Stomach (tissue), 9 donors: ENCODE data around the gene ELMO1. TPM values are rescaled to one million over a fixed set of nuclear protein-coding genes. Genes with fewer than 3 reads are reported as not detected.

ENCODE experiments used
- DNase-seq, 2 donors: peaks; one replicate each; pipeline versions ENCODE4 v3.0.0 to v3.0.0-alpha.2; 2013 to 2019
- H3K27ac ChIP-seq, 5 donors: fragments of 200-600 bp in 4 of 5; sonication (generic) in 4 of 5; one replicate each; pipeline ENCODE4 v1.5.1; 2013 to 2019; ENCODE audit warnings: mild to moderate bottlenecking in 1 of 5, moderate library complexity in 1 of 5
- H3K27me3 ChIP-seq, 3 donors: fragments of 200-600 bp; sonication (generic); one replicate each; pipeline ENCODE4 v1.5.1; 2017 to 2019; ENCODE audit warnings: mixed run types in 1 of 3
- H3K36me3 ChIP-seq, 4 donors: fragments of 200-600 bp; sonication (generic); 1 replicate in 3 of 4; 2 replicates in 1 of 4; pipeline ENCODE4 v1.5.1; 2016 to 2019
- H3K4me1 ChIP-seq, 4 donors: fragments of 200-600 bp; sonication (generic); one replicate each; pipeline ENCODE4 v1.5.1; 2016 to 2019
- H3K4me3 ChIP-seq, 4 donors: fragments of 200-600 bp; sonication (generic) in 3 of 4; one replicate each; pipeline ENCODE4 v1.5.1; 2016 to 2019; ENCODE audit warnings: mild to moderate bottlenecking in 1 of 4
- H3K9me3 ChIP-seq, 4 donors: fragments of 200-600 bp; sonication (generic); one replicate each; pipeline ENCODE4 v1.5.1; 2016 to 2019
- CTCF ChIP-seq, 7 experiments: fragments of 450-650 bp in 4 of 7; fragments of 200-600 bp in 3 of 7; sonication (generic) in 3 of 7; IDR thresholded peaks; one replicate each; pipeline ENCODE4 v1.5.1; 2016 to 2019; ENCODE audit warnings: antibody characterized with exemption in 7 of 7, control low read depth in 2 of 7, mild to moderate bottlenecking in 1 of 7
- EP300 ChIP-seq: sonication (generic); formaldehyde crosslinking; IDR thresholded peaks from one replicate; pipeline ENCODE4 v1.6.1; 2017; ENCODE audit warnings: antibody characterized with exemption
- POLR2A ChIP-seq, 4 donors: fragments of 450-650 bp; IDR thresholded peaks; one replicate each; pipeline ENCODE4 v1.6.1; 2016; ENCODE audit warnings: antibody characterized with exemption in 4 of 4, control low read depth in 2 of 4, mild to moderate bottlenecking in 1 of 4, moderate library complexity in 1 of 4
- POLR2AphosphoS5 ChIP-seq, 3 donors: sonication (generic); formaldehyde crosslinking; IDR thresholded peaks; one replicate each; pipeline ENCODE4 v1.6.1; 2016; ENCODE audit warnings: antibody characterized with exemption in 3 of 3
- WGBS, 5 donors: extraction: QIAGEN DNeasy Blood & Tissue Kit in 3 of 5; methylation state at CpG; one replicate each; pipeline versions ENCODE4 v1.1.5 to v1.1.7; 2013 to 2018; 5-methylcytosine and 5-hydroxymethylcytosine counted together
- intact Hi-C: fragments of 100-400 bp; cut with DNase I; formaldehyde crosslinking; loops from one replicate; pipeline ENCODE4 v1.15.1; 2023; ENCODE audit warnings: low total_unique reads
- polyA plus RNA-seq, 3 donors: library from polyadenylated mRNA; stranded (reverse); fragments of 200-250 nt; gene quantifications; one replicate each; pipeline ENCODE4 v1.2.3, GENCODE V29; 2013
- total RNA-seq, 5 donors: library from RNA; depleted of rRNA; stranded (reverse); fragments of >200 nt; gene quantifications; one replicate each; pipeline versions ENCODE4 v1.1.0 to v1.2.3, GENCODE V29; 2014 to 2016
- donor health status: healthy with polysubstance abuse.
- donor health status: Bipolar disorder and iron deficiency.
- donor health status: healthy.

The ELMO1 gene
- total and polyA plus RNA-seq, 8 donors, result 4.1 to 117 (median 44.8) TPM

- no peak overlapping the region for H3K4me3 ChIP-seq
- no peak for DNase-seq
- 43 to 81% (median 69%) methylated on average over 1 of the region's 1 CpG for WGBS, 5 donors
- no peaks in the 10 kb centered on the region for H3K27me3 ChIP-seq
- peaks cover 0 to 3% (median 0%) of the 10 kb centered on the region in 4 donors for H3K9me3 ChIP-seq
- H3K4me1 ChIP-seq, result peaks cover 0 to 7% (median under 1%) of the 10 kb centered on the region in 4 donors
- H3K27ac ChIP-seq, result no peak overlapping the region
- intact Hi-C loops, result no loop called here
- TF ChIP-seq EP300 (no peak), POLR2A (IDR thresholded peaks at IDR 0.05) (no peak), CTCF (IDR thresholded peaks at IDR 0.05) (no peak), POLR2AphosphoS5 (IDR thresholded peaks at IDR 0.05) (no peak)
- H3K36me3 ChIP-seq, result no peaks in the 10 kb centered on the region
These were observed 33.0 kb downstream of the ELMO1 start for GRCh38 chr7:37415629-37416028.

- Histone ChIP-seq H3K27ac (no peak overlapping the region), H3K4me3 (no peak overlapping the region), H3K9me3 (peaks cover 0 to 3% (median 0%) of the 10 kb centered on the region in 4 donors), H3K27me3 (no peaks in the 10 kb centered on the region), H3K36me3 (no peaks in the 10 kb centered on the region), H3K4me1 (peaks cover 0 to 8% (median 3%) of the 10 kb centered on the region in 4 donors)
- intact Hi-C loops, result no loop called here
- WGBS, 5 donors, result 75 to 84% (median 77%) methylated on average over 5 of the region's 5 CpGs
- no peak for DNase-seq
- TF ChIP-seq CTCF (IDR thresholded peaks at IDR 0.05) (no peak), EP300 (no peak), POLR2A (IDR thresholded peaks at IDR 0.05) (no peak), POLR2AphosphoS5 (IDR thresholded peaks at IDR 0.05) (no peak)
These were observed 34.2 kb downstream of the ELMO1 start for GRCh38 chr7:37414352-37414983.

- Histone ChIP-seq H3K4me1 (peaks cover 0 to 14% (median 3%) of the 10 kb centered on the region in 4 donors), H3K36me3 (no peaks in the 10 kb centered on the region), H3K27ac (peak overlapping the region in 1 of 5 donors; percentile 21), H3K27me3 (no peaks in the 10 kb centered on the region), H3K9me3 (peaks cover 0 to 3% (median 0%) of the 10 kb centered on the region in 4 donors), H3K4me3 (no peak overlapping the region)
- intact Hi-C loops, result no loop called here
- 74 to 87% (median 79%) methylated on average over 4 of the region's 4 CpGs for WGBS, 5 donors
- TF ChIP-seq CTCF (IDR thresholded peaks at IDR 0.05) (no peak), POLR2A (IDR thresholded peaks at IDR 0.05) (no peak), POLR2AphosphoS5 (IDR thresholded peaks at IDR 0.05) (no peak), EP300 (no peak)
- DNase-seq, result no peak
These were observed 37.1 kb downstream of the ELMO1 start for GRCh38 chr7:37411444-37412034.

- Histone ChIP-seq H3K27me3 (no peaks in the 10 kb centered on the region), H3K36me3 (no peaks in the 10 kb centered on the region), H3K27ac (peak overlapping the region in 1 of 5 donors; percentile 21), H3K4me1 (peaks cover 0 to 14% (median 6%) of the 10 kb centered on the region in 4 donors), H3K4me3 (no peak overlapping the region), H3K9me3 (peaks cover 0 to 3% (median 0%) of the 10 kb centered on the region in 4 donors)
- intact Hi-C loops, result no loop called here
- no peak for TF ChIP-seq EP300
- TF ChIP-seq POLR2A (IDR thresholded peaks at IDR 0.05), result no peak
- no peak for TF ChIP-seq POLR2AphosphoS5 (IDR thresholded peaks at IDR 0.05)
- TF ChIP-seq CTCF (IDR thresholded peaks at IDR 0.05), result no peak
- 42 to 70% (median 60%) methylated on average over 1 of the region's 1 CpG for WGBS, 5 donors
- DNase-seq, result no peak
These were observed 38.1 kb downstream of the ELMO1 start for GRCh38 chr7:37410305-37411229.
